ENCODE data around the gene CALML4.
"Not testable (repeated sequence)": the region's sequence is repeated elsewhere in the genome, so short reads cannot be mapped to it uniquely, and the experiment has no call there.

The CALML4 gene

GRCh38 chr15:68207176-68207935 lies 2.2 kb upstream of the CALML4 start:
- DNase-seq = no peak

- DNase-seq = no peak
Measured at GRCh38 chr15:68206711-68207151, 1.6 kb upstream of the CALML4 start.

GRCh38 chr15:68205954-68206539 lies 915 bp upstream of the CALML4 start:
- no peak for DNase-seq

- no peak for DNase-seq
Measured at GRCh38 chr15:68205558-68205944, 419 bp upstream of the CALML4 start.

GRCh38 chr15:68204361-68204760 lies 771 bp downstream of the CALML4 start:
- DNase-seq = no peak

GRCh38 chr15:68203956-68204355 lies 1.2 kb downstream of the CALML4 start:
- DNase-seq = no peak

GRCh38 chr15:68203486-68203885 lies 1.6 kb downstream of the CALML4 start:
- DNase-seq = no peak

GRCh38 chr15:68202994-68203393 lies 2.1 kb downstream of the CALML4 start:
- DNase-seq = not testable (repeated sequence)

- DNase-seq = no peak
Measured at GRCh38 chr15:68201879-68202261, 3.3 kb downstream of the CALML4 start.

- no peak for DNase-seq
Measured at GRCh38 chr15:68201153-68201878, 3.8 kb downstream of the CALML4 start.

- no peak for DNase-seq
Measured at GRCh38 chr15:68200016-68200861, 4.9 kb downstream of the CALML4 start.

- DNase-seq = no peak
Measured at GRCh38 chr15:68199340-68199739, 5.8 kb downstream of the CALML4 start.

- no peak for DNase-seq
Measured at GRCh38 chr15:68197661-68198437, 7.3 kb downstream of the CALML4 start.

- DNase-seq = no peak
Measured at GRCh38 chr15:68197170-68197492, 8.0 kb downstream of the CALML4 start.

GRCh38 chr15:68196445-68197169 lies 8.5 kb downstream of the CALML4 start:
- DNase-seq = no peak

- no peak for DNase-seq
Measured at GRCh38 chr15:68195336-68196112, 9.6 kb downstream of the CALML4 start.

GRCh38 chr15:68192804-68193486 lies 12.2 kb downstream of the CALML4 start:
- DNase-seq = no peak

- no peak for DNase-seq
Measured at GRCh38 chr15:68192117-68192516, 13.0 kb downstream of the CALML4 start.

- no peak for DNase-seq
Measured at GRCh38 chr15:68191555-68191954, 13.6 kb downstream of the CALML4 start.

GRCh38 chr15:68190048-68190447 lies 15.1 kb downstream of the CALML4 start:
- DNase-seq = no peak

Data from kidney glomerular epithelial cell (primary cell).